Measurements from ENCODE around the gene CHRM5.

CHRM5 gene

GRCh38 chr15:34106423-34106822 is 138.1 kb downstream of the CHRM5 start:
- no peak for DNase-seq

DNA sequence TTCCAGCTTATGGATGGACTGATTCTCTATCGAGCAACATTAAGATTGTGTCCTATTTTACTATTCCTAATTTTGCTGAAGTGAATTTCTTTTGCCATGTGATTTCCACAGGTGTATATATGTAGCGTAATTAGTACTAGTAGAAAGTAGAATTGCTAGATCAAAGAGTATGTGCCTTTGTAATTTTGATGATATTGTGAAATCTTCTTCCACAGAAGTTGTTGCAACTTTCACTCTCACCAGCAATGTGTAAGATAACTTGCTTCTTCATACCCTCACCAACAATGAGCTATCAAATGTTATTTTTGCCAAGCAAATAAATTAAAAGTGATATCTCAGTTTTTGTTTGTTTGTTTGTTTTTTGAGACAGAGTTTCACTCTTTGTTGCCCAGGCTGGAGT is 139.0 kb downstream of the CHRM5 start:
- no peak for DNase-seq

DNA sequence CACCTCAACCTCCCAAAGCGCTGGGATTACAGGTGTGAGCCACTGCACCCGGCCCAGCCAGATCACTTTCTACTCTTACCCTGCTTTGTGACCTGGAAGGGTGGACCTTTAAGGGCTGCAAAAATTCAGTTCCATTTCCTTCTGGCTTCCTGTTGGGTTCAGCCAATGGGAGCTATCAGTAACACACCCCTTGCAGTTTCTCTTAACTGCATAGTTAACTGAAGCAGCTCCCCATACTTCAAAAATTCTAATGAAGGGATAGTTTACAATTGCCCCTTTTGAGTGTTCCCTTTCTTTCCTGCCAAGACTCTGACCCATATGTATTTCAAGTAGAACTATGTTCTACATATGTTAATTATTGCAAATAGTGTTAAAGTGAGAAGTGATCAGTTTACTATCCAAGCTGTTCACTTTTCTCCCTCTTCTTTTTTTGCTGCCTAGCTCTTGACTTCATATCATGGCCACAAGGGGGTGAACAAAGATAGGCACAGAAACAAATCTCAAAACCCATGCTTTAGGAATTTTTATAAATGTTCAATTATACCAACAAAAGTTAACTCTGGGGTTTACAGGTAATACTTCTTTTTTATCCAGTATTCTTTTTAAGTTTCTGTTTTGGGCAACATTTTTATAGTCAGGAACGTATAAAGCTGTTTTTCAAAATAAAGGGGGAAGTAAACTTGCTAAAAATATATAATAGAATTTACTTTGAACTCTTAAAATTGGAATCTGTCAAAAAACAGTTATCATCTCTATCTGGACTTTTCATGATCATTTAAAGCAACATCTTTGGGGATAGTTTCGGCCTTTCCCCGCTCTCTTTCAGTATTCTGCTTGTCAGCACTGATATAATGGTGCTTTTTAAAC is 141.7 kb downstream of the CHRM5 start:
- DNase-seq: no peak

- DNase-seq: no peak
Observed at GRCh38 chr15:34111488-34111887, 143.2 kb downstream of the CHRM5 start.

DNA sequence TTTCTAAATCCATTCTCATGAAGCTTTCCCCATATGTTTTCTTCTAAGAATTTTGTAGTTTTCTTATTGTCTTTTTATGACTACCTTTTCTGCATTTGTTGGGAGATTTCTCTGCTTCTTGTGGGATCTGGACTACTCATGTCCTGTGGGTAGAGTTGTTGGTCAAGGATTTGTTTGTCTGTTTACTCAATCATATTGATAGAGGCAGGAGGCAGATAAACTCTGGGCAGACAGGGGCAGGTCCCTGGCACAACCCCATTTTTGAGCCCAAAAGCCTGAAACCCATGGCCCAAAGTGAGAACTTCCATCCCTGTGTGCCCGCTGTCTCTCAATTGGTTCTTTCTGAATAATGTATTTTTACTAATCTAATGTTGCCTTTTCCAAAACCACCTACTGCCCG is 145.9 kb downstream of the CHRM5 start:
- DNase-seq: no peak

DNA sequence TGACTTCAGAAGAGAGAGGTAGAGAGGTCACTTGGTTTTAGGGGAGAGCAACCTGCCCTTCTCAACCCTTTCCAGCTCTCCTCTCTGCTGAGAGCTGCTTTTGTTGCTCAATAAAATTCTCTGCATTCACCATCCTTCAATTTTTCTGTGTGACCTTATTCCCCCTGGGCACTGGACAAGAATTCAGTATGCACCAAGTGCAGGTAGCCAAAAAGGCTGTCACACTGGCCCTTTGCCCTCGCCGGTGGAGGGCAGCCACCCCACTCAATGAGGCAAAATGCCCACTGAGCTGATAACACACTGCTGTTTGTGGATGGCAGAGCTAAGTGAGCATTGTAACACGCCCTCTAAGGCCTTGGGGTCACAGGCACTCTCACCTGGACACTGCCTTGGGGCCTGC is 146.4 kb downstream of the CHRM5 start:
- DNase-seq: no peak

GRCh38 chr15:34116620-34117019 is 148.3 kb downstream of the CHRM5 start:
- DNase-seq: no peak
